Ecto neural progenitor cell (in vitro differentiated cells): Measurements from ENCODE around the gene SART3.

Source experiments
- DNase-seq: peaks from one replicate; pipeline ENCODE4 v3.0.0-alpha.2; 2018; ENCODE audit warnings: low spot score

The SART3 gene

GRCh38 chr12:108519558-108519957 is 41.4 kb downstream of the SART3 start:
- DNase-seq: no peak

DNA sequence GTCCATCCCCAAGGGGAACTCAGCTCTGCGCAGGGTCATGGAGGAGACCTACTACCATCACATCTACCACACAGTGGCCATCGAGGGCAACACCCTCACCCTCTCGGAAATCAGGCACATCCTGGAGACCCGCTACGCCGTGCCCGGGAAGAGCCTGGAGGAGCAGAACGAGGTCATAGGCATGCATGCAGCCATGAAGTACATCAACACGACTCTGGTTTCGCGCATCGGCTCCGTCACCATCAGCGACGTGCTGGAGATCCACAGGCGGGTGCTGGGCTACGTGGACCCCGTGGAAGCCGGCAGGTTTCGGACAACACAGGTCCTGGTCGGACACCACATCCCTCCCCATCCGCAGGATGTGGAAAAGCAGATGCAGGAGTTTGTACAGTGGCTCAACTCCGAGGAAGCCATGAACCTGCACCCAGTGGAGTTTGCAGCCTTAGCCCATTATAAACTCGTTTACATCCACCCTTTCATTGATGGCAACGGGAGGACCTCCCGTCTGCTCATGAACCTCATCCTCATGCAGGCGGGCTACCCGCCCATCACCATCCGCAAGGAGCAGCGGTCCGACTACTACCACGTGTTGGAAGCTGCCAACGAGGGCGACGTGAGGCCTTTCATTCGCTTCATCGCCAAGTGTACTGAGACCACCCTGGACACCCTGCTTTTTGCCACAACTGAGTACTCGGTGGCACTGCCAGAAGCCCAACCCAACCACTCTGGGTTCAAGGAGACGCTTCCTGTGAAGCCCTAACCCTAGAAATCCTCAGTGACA is 42.1 kb downstream of the SART3 start:
- no peak for DNase-seq

GRCh38 chr12:108518101-108518715 is 42.8 kb downstream of the SART3 start:
- DNase-seq: no peak

GRCh38 chr12:108517288-108518100 is 43.5 kb downstream of the SART3 start:
- peak; percentile 44 for DNase-seq

DNA sequence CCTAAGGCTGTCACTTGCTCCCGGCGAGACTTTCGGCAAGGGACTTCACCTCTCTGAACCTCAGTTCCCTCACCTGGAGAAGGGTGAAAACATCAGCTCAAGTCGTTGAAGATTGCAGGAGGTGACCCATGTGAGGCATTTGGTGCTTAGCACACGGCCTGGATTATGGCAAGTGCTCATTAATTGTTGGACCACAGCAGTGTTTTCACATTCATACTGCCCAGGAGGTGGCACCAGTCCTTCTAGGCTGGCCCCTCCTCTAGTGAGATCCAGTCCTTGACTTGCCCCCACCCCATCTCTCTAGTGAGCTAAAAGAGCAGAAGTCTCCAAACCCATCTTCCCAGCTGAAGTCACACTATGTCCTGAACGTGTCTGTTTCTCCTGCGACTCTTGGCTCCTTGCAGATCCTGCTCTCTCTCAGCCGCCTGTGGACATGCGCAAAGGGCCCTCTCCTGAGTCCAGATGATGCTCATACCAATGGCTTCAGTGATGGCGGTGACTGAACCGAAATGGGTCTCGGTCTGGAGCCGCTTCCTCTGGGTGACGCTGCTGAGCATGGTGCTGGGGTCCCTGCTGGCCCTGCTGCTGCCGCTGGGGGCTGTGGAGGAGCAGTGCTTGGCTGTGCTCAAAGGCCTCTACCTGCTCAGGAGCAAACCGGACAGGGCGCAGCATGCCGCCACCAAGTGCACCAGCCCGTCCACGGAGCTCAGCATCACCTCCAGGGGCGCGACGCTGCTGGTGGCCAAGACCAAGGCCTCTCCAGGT is 44.3 kb downstream of the SART3 start:
- no peak for DNase-seq

DNA sequence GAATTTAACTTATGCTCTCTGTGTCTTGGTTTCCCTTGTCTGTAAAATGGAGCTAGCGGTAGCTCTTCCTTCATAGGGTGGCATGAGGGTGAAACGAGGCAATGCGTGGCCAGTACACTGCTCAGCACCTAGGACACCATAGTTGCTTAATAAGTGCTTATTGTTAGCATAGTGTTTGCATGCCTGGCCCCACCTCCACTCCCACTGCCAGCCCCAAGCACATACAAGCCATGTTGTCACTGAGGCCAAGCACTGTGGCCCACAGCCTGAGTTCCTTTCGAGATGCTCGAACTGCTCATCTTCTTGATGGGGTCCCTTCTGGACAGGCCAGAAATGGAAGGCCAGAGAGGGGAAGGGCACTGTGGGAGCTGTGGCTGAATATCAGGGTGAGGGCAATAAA is 45.1 kb downstream of the SART3 start:
- DNase-seq: no peak

- peak; percentile 100 for DNase-seq
Observed at GRCh38 chr12:108514973-108515814, 45.8 kb downstream of the SART3 start, which contains the start of gene FICD. Gene FICD, plus strand, starts transcription at chr12:108515277. Its CDS starts 1,696 bp downstream, at chr12:108516973.

GRCh38 chr12:108514468-108514972 is 46.5 kb downstream of the SART3 start:
- DNase-seq: no peak

GRCh38 chr12:108511633-108512540 is 49.1 kb downstream of the SART3 start:
- DNase-seq: peak; percentile 89

GRCh38 chr12:108510836-108511235 is 50.1 kb downstream of the SART3 start:
- DNase-seq: no peak

- no peak for DNase-seq
Observed at GRCh38 chr12:108509806-108510205, 51.2 kb downstream of the SART3 start.

- DNase-seq: no peak
Observed at GRCh38 chr12:108507971-108508642, 52.9 kb downstream of the SART3 start.

- no peak for DNase-seq
Observed at GRCh38 chr12:108505129-108505528, 55.8 kb downstream of the SART3 start.

DNA sequence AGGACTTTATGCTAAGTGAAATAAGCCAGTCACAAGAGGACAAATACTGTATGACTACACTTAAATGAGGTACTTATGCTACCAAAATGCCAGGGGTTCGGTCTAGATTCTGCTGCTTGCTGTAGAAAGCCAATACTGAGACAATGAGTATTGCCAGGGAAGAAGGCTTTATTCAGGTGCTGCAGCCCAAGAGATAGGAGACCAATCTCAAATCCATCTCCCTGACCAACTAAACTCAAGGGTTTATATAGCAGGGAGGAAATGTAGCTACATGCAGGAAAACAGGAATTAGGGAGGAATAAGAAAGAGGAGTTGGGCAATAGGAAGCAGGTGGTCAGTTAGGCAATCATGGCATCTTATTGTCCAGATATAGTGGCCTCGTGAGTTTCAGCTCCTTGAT is 58.1 kb downstream of the SART3 start:
- no peak for DNase-seq

DNA sequence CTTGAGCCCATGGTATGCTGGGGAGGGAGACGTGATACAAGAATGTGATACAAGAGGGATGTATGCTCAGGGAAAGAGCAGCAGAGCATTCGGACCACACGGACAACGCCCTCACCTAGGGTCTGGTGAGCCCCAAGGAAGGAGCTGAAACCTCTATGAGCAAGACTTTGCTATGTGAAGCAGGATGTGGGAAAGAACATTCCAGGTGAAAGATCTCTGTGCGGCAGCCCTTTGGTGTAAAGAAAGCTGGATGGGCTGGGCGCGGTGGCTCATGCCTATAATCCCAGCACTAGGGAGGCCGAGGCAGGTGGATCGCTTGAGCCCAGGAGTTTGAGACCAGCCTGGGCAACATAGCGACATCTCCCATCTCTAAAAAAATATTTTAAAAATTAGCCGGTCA is 62.8 kb downstream of the SART3 start:
- DNase-seq: no peak

- no peak for DNase-seq
Observed at GRCh38 chr12:108495823-108496579, 65.0 kb downstream of the SART3 start.

- peak; percentile 76 for DNase-seq
Observed at GRCh38 chr12:108495054-108495453, 65.9 kb downstream of the SART3 start.

DNA sequence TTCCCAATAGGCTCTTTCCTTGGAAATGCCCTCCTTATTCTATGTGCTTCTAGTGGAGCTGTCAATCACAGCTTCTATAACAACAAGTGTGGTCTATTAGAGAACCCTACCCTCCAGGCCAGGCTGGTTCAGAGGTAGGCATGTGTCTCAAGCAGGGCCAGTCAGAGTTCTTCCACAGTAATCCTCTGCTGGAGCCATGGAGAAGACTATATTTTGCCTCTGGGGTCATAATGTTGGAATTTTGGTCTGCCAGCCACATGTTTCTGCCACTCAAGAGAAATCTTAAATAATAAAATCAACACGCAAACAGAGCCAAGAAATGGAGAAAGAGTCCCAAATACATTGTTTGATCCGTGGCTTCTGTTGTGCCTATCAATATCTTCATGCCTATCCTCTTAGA is 69.7 kb downstream of the SART3 start:
- no peak for DNase-seq
